Stimulated activated CD8-positive, alpha-beta memory T cell treated with anti-CD3 and anti-CD28 coated beads, Interleukin-12 subunit alpha, Interleukin-12 subunit beta, amount 100 ng/mL, for 24 hours (primary cell): Measurements from ENCODE around the gene SLU7.

ENCODE experiments used
- DNase-seq: peaks from one replicate; pipeline ENCODE4 v3.0.0-alpha.2; 2020; ENCODE audit errors: extremely low read depth

Gene SLU7

DNA sequence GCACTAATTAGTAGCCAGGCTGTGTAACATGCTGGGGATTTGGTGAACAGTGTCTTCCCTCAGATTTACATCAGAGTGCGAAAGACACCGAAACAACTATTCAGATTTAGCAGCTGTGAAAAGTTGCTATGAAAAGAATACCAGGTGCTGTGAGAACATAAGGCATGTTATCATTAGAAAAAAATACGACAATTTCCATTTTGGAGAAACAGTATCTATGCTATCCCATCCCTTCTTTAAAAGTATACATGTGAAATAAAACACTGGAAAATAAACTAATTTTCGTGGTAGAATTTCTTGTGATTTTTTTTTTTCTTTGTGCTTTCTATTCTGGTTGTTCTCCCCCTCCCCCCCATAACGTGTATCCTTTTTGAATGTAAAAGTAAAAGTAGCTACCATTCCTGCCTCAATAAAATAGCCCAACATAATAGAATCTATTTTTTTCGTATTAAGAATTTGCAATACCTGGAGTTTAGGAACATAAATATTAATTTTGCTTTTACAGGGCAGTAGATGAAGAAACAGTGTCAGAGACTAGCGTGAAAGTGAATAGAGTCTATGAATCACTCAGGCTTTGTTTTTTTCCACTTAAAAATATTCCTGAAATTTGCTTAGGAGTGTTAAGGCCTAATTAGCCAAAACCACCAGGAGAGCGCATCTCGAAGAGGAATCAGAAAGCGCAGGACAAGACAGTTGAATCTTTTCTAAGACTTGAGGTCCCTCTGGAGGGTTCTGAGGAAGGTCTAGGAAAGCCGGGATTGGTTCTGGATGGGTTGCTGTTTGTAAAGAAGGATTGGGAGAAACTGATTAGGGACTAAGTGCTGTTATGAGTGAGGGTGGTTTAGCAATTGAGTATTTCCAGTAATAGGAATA is 813 bp upstream of the SLU7 start:
- DNase-seq = no peak

DNA sequence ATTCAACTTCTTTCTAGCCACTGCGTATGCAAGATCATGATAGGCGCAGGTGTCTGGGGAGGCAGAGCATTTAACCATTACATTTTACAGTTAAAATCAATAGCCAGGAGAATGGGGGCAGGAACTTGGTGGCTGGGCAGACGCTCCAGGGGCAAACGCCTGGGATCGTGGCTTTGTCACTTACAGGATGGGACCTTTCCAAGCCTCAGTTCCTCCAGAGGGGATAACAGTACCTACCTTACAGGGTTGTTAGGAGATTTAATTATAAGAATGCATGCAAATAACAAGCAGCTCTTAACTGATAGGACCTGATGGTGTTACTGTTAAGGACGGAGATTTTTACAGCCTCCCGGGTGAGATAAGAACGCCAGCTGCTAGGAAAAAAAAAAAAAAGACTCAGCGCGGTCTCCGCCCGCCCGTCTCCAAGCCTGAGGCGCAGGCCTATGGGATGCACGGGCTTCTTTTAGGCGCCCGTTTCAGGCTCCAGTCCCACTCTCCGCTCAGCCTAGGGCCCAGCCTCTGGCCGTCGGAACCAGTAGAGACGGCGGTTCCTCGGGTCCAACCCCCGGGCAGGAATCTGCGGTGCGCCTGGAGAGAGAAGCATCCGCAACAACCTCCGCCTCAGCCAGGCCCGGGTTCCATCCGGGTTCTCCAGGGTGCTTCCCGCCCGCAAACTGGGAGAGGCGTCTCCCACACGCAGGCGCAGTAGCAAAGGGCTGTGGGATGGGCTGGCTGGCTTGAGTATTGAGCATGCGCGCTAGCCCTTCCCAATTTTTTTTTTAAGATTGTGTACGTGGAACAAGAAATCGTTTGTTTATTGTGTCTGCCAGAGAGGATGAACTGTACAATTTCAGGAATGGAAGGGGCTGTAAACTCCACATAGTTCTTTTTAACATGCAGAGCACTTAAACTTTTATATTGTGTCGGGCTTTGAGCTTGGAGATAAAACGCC is 19.2 kb downstream of the SLU7 start, which contains the start of gene FAM200C:
Gene FAM200C, minus strand, starts transcription at position 653 of the 952 bp plus-strand sequence. CDS start 4,564 bp downstream, outside the sequence.
- peak; percentile 39 for DNase-seq

DNA sequence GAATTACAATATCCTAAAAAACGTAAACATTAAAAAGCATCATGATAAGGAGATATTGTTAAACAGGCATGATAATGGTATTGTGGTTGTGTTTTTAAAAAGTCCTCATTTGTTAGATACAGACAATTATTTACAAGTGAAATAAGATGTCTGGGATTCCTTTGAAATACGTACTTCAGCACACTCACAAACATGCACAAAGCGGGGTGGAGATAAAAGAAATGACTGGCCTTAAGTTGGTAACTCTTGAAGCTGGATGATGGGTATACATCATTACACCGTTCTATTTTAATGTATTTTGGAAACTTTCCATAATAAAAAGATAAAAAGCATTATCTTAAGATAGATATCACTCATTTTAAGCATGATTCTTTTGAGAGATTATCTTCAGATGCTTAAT is 20.1 kb downstream of the SLU7 start:
- no peak for DNase-seq

DNA sequence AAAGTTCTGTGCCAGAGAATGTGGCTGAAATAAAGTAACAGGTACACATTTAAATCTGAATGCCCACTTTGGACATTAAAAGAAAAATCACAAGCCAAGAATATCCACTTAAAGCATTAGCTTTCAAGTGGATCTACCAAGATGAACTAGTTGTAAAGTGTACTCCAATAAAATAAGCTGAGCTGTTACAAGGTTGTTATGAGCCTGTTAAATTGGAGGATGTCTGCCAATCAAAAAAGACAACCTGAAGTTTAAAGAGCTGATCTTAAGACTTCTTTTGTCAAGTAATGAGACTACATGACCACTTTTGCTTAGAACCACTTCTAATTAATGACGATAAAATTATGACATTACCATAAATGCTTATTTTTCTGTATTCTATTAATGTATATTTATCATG is 21.4 kb downstream of the SLU7 start:
- no peak for DNase-seq

DNA sequence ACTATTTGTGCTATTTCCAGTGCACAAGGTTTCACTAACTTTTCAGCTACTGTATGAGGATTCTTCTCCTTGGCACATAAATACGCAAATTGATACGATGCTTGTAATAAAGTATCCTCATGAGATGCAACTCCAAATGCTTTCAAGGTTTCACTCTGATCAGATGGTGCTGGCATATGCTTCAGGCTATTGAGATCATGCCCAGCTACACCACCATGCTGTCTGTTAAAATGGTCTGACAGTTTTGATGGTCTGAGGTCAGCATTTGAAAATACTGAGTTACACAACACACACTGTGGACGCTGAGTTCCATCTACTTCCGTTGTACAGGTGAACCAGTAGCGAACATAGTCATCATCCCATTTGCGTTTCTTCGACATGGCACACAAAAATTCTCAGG is 23.8 kb downstream of the SLU7 start:
- no peak for DNase-seq

DNA sequence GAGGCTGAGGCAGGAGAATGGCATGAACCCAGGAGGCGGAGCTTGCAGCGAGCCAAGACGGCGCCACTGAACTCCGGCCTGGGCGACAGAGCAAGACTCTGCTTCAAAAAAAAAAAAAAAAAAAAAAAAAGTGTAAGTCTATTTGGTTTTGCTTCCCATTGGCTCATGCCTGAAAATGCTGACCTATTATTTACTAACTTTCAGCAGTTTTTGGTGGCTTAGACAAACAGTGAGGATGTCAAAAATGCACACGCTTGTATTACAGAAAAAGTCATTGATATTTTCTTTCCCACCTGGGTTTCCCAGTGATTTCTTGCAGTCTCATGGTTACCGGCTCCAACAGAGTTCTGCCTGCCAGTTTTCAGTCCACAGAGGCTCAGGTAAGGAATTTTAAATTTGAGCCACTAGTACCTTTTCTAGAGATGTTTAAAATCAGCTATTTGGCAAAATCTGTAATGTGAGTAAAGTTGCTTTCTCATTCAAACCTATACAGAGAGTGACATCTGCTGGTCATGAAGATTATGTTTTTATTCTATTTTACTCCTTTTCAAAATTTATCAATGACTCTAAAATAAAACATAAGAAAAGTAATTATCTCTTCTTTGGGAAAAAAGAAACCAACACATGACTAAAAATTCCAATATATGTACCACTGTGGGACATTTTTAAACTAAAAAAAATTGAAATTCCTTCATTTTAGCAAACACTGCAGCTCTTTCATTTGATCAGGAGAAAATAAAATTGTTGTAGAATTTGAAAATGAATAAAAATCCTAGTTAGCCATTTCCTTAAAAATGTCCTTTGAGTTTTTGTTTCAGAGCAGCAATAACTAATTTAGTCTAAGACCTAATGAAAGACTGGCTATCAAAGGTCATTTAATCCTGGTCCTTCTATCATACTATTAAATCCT is 27.8 kb downstream of the SLU7 start:
- DNase-seq = no peak

DNA sequence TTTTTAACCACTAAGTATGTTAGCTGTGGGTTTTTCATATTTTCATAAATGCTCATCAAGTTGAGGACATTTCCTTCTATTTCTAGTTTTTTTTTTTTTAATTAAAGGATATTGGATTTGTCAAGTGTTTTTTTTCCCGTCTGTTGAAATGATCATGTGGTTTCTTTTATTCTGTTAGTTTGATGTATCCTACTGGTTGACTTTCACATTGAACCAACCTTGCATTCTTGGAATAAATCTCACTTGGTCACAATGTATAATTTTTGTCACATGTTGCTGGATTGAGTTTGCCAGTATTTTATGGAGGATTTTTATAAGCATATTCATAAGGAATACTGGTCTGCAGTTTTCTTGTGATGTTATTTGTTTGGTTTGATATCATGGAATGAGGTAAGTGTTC is 31.4 kb downstream of the SLU7 start:
- no peak for DNase-seq

DNA sequence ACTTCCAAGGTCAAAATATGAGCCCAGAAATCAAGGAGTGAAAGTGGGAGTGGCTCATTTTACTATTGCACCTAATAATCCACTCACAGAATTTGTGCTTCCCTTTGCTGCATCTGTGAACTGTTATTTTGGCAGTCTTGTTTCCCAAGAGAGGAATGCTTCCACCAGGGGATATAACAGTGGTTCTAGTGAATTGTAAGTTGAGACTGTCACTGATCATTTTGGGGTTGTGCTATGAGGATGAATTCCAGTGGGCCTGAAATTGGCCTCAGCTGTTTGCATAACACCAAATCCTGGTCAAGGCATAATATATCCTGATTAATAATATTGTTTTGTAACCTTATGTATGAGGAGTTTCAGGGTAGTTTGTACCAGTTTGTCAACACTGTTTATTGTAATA is 33.4 kb downstream of the SLU7 start:
- DNase-seq = no peak

DNA sequence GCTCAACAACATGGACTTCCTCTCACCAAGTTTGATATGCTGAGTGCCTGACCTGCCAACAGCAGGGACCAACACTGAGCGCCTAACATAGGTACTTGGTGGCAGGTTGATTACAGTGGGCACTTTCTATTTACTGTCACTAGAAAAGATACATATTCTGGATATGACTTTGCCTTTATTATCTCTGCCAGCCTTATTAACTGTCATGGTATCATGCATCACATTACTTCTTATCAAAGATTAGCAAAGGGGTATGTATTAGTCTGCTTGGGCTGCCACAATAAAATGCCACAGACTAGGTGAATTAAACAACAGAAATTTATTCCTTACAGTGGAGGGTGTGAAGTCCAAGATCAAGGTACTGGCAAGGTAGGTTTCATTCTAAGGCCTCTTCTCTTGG is 34.2 kb downstream of the SLU7 start:
- DNase-seq = no peak

DNA sequence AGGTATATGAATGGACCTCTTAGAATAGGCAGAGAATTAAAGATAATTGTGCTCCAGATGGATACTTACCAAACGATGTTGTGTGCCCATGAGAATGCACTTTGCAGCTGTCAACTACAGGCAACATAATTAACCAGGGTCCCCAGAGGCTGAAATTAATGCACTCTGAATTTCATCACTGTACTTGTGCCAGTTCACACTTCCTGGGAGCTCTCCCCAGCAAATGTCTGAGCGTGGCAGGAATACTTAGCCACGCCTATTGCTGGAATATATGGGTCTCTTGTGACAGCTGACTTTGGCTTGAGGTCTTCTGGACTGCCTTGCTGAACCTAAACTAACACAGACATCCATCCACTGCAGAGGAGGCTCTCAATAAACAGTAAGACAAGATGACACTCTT is 36.5 kb downstream of the SLU7 start:
- DNase-seq = no peak

DNA sequence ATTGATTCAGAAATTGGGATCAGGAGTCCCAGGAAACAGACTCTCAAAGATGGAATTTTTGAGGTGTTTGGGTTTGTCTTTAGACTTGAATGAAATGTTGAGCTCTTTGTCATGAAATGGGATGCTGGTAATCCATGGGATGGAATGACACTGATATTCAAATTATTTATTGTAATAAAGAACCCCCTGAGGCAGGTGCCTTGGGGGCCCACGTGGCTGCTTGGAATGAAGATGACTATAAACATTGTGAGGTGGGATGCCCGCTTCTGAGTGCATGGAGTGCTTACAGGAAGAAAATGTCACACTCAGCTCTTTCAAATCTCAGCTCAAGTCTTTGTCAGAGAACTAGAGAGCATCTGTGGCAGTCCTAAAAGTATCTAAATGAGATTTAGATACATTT is 38.8 kb downstream of the SLU7 start:
- no peak for DNase-seq

DNA sequence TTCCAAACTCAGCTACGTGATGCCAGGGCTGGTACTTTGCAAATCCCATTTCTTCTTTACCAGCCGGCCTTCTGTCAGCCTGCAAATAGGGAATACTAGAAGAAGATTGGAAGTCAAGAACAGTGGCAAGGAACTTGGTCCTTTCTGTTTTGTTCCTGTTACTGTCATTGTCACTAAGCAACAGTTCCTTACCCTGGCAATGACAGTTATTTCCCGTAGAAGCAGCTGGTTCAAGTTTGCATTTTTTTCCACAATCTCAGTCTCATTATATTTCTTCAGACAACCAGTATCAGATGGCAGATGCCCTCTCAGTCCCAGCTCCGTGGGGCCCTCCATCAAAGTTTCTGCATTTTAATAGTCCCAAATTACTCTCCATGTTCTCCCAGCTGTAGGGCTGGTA is 39.4 kb downstream of the SLU7 start:
- no peak for DNase-seq

DNA sequence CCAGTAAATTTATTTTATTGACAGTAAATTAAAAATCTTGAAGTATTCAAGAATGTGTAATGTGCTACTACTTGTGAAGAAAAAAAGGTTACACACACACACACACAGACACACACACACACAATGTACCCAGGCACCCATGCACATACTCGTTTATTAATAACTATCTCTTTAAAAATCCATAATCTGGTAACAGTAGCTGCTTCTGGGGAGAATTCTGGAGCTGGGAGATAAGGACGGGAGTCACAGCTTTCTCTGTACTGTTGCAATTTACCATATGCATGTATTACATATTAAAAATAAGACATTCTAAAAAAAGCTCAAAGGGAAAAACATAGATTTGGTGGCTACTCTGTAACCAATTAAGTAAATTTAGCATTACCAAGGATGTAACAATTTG is 40.6 kb downstream of the SLU7 start:
- no peak for DNase-seq

DNA sequence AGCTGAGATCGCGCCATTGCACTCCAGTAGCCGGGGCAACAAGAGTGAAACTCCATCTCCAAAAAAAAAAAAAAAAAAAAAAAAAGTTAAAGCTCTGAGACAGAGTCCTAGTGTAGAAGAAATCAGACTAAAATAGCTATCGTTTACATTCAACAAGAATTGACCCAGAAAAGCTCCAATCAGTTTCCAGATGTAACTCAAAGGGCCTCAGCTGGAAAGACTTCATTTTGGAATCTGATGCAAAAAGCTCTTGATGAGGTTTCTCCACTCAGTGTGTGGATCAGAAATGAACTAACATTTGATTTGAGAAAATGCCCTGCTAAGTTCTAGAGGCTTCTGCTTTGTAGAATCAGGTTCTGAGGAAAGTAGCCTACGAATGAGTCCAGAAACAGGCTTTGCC is 41.2 kb downstream of the SLU7 start:
- DNase-seq = no peak

DNA sequence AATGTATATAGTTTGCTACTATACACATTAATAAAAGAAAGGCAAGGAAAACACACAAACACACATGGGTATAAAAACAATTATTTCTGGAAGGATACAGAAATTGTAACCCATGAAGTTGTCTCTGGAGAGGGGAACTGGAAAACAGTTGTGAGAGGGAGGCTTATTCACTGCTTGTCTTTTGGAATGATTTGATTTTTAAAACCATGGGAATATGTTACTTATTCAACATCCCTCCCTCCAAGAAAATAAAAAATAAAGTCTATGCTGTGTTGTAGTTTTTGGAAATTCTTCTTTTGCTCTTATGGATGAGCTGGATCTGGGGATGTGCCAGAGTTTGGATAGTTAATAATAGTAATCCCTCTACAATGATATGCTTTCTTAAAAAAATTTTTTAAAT is 42.5 kb downstream of the SLU7 start:
- DNase-seq = no peak

DNA sequence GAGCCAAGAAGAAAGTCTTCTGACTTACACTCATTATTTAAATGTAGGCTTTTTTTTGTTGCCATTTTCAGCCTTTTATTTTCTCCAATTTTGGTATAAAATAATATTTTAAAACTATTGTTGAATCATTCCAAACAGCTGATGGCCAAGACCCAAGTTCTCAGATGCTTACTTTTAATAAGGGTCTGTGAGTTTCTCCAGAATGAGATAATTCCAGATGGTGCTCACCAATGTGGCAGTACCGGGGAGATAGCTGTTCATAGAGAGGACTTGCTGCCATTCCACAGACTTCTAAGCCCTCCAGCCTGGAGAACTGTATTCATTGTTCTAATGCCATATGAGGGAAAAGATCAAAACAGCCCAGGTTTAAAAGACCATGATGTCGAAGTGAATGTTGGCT is 43.2 kb downstream of the SLU7 start:
- DNase-seq = no peak

DNA sequence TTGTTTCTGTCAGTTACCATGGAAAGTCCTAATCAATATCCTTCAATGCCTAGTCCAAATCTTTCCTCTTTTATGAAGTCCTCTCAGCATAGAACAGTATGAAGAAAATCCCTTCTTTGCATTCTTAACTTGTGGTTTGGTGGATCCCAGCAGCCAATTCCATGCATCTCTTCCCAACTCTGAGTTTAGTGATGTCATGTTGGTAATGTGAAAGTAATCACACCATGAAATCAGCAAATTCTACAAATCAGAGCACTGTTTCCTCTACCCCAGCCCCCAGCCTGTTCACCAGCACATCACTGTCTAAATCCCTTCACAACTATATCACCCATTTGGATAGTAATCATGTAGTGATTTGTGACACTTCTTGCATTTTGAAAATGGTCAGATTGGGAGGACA is 43.7 kb downstream of the SLU7 start:
- no peak for DNase-seq

DNA sequence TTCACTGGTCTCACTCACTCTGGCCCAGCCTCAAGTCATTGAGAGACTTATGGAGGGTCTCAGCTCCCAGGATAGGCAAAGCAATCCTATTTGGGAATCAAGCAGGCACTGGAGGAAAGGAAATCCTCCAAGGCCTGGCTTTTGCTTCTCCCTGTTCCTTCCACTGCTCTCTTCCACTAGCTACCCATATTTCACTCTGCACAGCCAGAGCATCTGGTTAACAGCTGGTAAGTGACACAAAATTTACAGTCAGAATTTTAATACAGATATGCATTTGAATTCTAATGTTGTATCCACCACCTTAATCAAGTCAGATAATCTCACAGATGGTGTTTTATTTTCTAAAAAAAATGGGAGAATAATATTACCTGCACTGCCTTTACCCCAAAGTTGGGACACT is 47.6 kb downstream of the SLU7 start:
- no peak for DNase-seq

DNA sequence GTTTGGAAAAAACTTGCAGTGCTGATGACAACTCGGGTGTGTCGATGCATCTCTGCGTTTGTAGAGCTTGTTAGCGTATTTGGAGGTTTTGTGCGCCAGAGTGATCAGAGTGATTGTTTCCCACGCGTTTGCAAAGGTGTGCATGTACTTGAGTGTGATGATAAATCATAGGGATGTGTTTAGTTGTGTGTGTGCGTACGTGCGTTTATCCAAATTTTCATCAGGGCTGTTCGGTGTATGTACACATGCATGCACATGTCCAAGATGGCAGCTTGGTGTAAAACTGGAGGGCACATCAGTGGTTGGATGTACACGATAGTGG is 48.2 kb downstream of the SLU7 start:
- DNase-seq = no peak

DNA sequence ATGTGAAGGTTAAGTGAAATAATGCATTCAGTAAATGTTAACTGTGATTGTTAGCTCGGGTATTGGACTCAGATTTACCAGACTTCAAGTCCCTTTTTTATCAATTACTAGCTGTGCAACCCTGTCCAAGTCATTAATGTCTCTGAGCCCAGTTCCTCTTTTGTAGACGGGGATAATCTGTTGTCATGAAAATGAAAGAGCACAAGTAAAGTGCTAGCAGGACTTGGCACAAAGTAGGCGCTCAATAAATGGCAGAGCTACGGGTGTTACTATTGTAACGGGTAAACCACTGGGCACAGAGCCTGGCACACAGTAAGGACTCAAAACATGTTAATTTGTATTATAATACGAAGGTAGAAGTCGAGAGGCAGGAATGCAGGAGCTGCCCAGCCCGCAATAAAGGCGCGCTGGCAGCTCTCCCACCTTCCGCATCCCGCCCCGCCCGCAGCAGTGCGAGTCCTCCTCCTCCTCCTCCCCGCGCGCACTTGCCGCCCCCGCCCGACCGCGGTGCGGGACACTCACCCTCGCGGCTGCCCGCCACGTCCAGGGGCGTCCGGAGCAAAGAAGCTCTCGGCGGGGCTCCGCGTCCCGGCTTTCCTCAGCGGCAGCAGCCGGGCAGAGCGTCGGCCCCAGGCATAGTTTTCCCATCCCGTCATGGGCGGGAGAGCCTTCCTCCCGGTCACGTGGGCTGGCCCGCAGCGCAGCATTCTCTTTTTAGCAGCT is 48.7 kb downstream of the SLU7 start, which contains the start of gene C1QTNF2:
Gene C1QTNF2, minus strand, starts transcription at position 637 of the 723 bp plus-strand sequence. CDS start 15,615 bp downstream, outside the sequence.
- DNase-seq = no peak

DNA sequence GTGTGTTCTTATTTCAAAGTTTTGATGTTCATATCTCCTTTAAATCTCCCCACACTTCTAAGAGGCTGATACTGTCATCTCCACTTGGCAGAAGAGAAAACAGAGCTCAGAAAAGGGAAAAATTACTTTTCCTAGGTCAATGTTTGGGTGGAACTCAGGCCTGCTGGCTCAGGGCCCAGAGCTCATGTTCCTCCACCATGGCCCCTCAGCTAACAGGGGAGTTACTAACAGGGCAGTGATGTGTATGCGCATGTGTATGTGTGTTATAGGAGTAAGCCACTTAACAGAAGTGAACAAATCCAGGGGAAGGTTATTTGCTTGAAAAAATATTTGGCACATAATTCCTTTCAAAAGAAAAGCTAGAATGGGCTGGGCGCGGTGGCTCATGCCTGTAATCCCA is 51.0 kb downstream of the SLU7 start:
- DNase-seq = no peak
